Endothelial cell of umbilical vein (primary cell): ENCODE measurements around the gene TMEM126A. TPM values are rescaled to one million over a fixed set of nuclear protein-coding genes. Genes with fewer than 3 reads are reported as not detected.

ENCODE experiments used
- BruUV-seq: library from RNA; stranded (reverse); fragments of 400-500 nt; replicated peaks from 2 replicates; lab custom pipeline; 2021; lab: Mats Ljungman, UMichigan
- CTCF ChIA-PET: fragments of 300-600, 350-600 bp; sonication (Branson Sonifier 250); formaldehyde crosslinking; loops from one replicate; lab custom pipeline; 2021; ENCODE audit warnings: antibody characterized with exemption, inconsistent platforms; lab: Charles Lee
- POLR2A ChIA-PET: fragments of 300-600, 350-600 bp; sonication (Branson Sonifier 250); formaldehyde crosslinking; loops from one replicate; lab custom pipeline; 2021; ENCODE audit warnings: antibody characterized with exemption, inconsistent platforms; lab: Charles Lee
- DNase-seq: peaks from one replicate; pipeline ENCODE4 v3.0.0-alpha.2; 2011; ENCODE audit warnings: low read depth, low spot score
- FAIRE-seq: peaks from 2 replicates; lab custom pipeline; 2011; peaks lifted over from hg19 to GRCh38; lab: Jason Lieb, UNC
- H2AFZ ChIP-seq: 2 replicates; pipeline ENCODE4 v1.6.0; 2012; ENCODE audit warnings: low read depth, low read length, control low read depth, inconsistent platforms
- H3K27ac ChIP-seq: 2 replicates; pipeline ENCODE4 v1.5.1; 2011; ENCODE audit warnings: low read depth, mild to moderate bottlenecking, control low read depth, low read length, moderate library complexity; ENCODE audit not compliant: insufficient read depth
- H3K27me3 ChIP-seq, 2 experiments: 2 replicates each; pipeline versions ENCODE4 v1.6.0 to v1.6.1; 2011; ENCODE audit warnings: low read length in 2 of 2, mixed read lengths in 1 of 2; ENCODE audit not compliant: control insufficient read depth in 2 of 2, insufficient read depth in 2 of 2
- H3K36me3 ChIP-seq, 2 experiments: 2 replicates in 1 of 2; 3 replicates in 1 of 2; pipeline ENCODE4 v1.5.1; 2011; ENCODE audit warnings: low read length in 2 of 2, mild to moderate bottlenecking in 1 of 2, moderate library complexity in 1 of 2; ENCODE audit not compliant: control insufficient read depth in 2 of 2, insufficient read depth in 2 of 2; ENCODE audit errors: extremely low read depth in 1 of 2
- H3K4me1 ChIP-seq: 3 replicates; pipeline ENCODE4 v1.5.1; 2011; ENCODE audit warnings: mild to moderate bottlenecking, low read length; ENCODE audit not compliant: control insufficient read depth, insufficient read depth; ENCODE audit errors: extremely low read depth
- H3K4me2 ChIP-seq: 2 replicates; pipeline ENCODE4 v1.6.1; 2011; ENCODE audit warnings: low read length, control low read depth, mixed read lengths; ENCODE audit not compliant: insufficient read depth
- H3K4me3 ChIP-seq, 3 experiments: fragments of 200-600 bp in 1 of 3; sonication (generic), shearing (Covaris generic) in 1 of 3; replicated peaks in 1 of 3; 2 replicates each; pipeline ENCODE4 v1.5.1; 2011 to 2016; ENCODE audit warnings: control low read depth in 3 of 3, low read length in 3 of 3, mild to moderate bottlenecking in 2 of 3, inconsistent platforms in 1 of 3, low read depth in 1 of 3, moderate library complexity in 1 of 3; ENCODE audit not compliant: insufficient read depth in 1 of 3
- H3K79me2 ChIP-seq: 2 replicates; pipeline ENCODE4 v1.6.0; 2012; ENCODE audit warnings: low read length, inconsistent platforms; ENCODE audit not compliant: control insufficient read depth, insufficient read depth
- H3K9ac ChIP-seq: replicated peaks from 2 replicates; pipeline ENCODE3; 2011; ENCODE audit warnings: low read length, control low read depth; ENCODE audit not compliant: insufficient read depth; ENCODE audit errors: extremely low read depth
- H3K9me1 ChIP-seq: replicated peaks from 3 replicates; pipeline ENCODE4 v1.6.0; 2011; ENCODE audit warnings: mild to moderate bottlenecking, low read length; ENCODE audit not compliant: control insufficient read depth, insufficient read depth; ENCODE audit errors: extremely low read depth
- H3K9me3 ChIP-seq: replicated peaks from 2 replicates; pipeline ENCODE4 v1.5.1; 2012; ENCODE audit warnings: low read length, inconsistent platforms; ENCODE audit not compliant: control insufficient read depth, insufficient read depth
- H4K20me1 ChIP-seq: replicated peaks from 2 replicates; pipeline ENCODE3; 2011; ENCODE audit warnings: mild to moderate bottlenecking, low read length; ENCODE audit not compliant: control insufficient read depth, insufficient read depth; ENCODE audit errors: extremely low read depth
- EZH2 ChIP-seq: IDR thresholded peaks from 2 replicates; pipeline ENCODE4 v1.6.1; 2012; ENCODE audit warnings: borderline replicate concordance, low read depth, mild to moderate bottlenecking, moderate library complexity, low read length, inconsistent platforms; ENCODE audit not compliant: severe bottlenecking
- FOS ChIP-seq: IDR thresholded peaks from 2 replicates; pipeline ENCODE4 v1.6.1; 2011; ENCODE audit warnings: mild to moderate bottlenecking, low read length, moderate library complexity, borderline replicate concordance; ENCODE audit not compliant: insufficient read depth
- GATA2 ChIP-seq: IDR thresholded peaks from 2 replicates; pipeline ENCODE4 v1.7.0; 2011; ENCODE audit warnings: low read depth, mild to moderate bottlenecking, moderate library complexity, mixed read lengths, low read length; ENCODE audit not compliant: insufficient read length, insufficient read depth
- JUN ChIP-seq: IDR thresholded peaks from 2 replicates; pipeline ENCODE4 v1.6.1; 2011; ENCODE audit warnings: borderline replicate concordance, low read depth; ENCODE audit not compliant: insufficient read length, insufficient read depth
- MAX ChIP-seq: IDR thresholded peaks from 2 replicates; pipeline ENCODE4 v1.6.1; 2011; ENCODE audit not compliant: insufficient read depth, insufficient read length
- POLR2A ChIP-seq: IDR thresholded peaks from 2 replicates; pipeline ENCODE4 v1.6.1; 2012; ENCODE audit warnings: low read depth, mild to moderate bottlenecking, control low read depth, low read length
- dilution Hi-C: fragments of 300-500 bp; cut with MboI; formaldehyde crosslinking; loops from one replicate; pipeline ENCODE4 v1.15.0; 2019; ENCODE audit warnings: low sequenced_read_pairs; ENCODE audit not compliant: extremely low pct_ligation_motif_present
- intact Hi-C: fragments of 100-400 bp; cut with micrococcal nuclease; formaldehyde crosslinking; loops from one replicate; pipeline ENCODE4 v1.10.0; 2022
- polyA plus RNA-seq, 4 experiments: library from polyadenylated mRNA; depleted of rRNA in 3 of 4; stranded (reverse) in 3 of 4; unstranded in 1 of 4; fragments of >200 nt; gene quantifications; 2 replicates each; pipeline versions ENCODE4 v1.2.1 to v1.2.3, GENCODE V29; 2011 to 2012; ENCODE audit warnings: missing spikeins in 1 of 4
- total RNA-seq: library from RNA; stranded (reverse); gene quantifications from 2 replicates; pipeline ENCODE4 v1.2.3, GENCODE V29; 2021

The TMEM126A gene
- total and polyA plus RNA-seq, 2 donors (not counting 3 experiments of a cell fraction or from before 2014, with no cell fraction given): 35.3 to 45.8 TPM

- ChIA-PET POLR2A (interaction anchor here (1.1 kb wide), 1 partner anchor 9 kb away, joined by 3 read pairs; the partner anchor contains the start of gene TMEM126A), CTCF (no interaction called here)
- Histone ChIP-seq H3K9me1 (no peaks in the 10 kb centered on the region), H2AFZ (no peak overlapping the region), H3K27ac (no peak overlapping the region), H3K27me3 (no peaks in the 10 kb centered on the region), H3K4me1 (peaks cover 28% of the 10 kb centered on the region), H3K79me2 (peaks cover 48% of the 10 kb centered on the region), H3K4me3 (no peak overlapping the region), H3K36me3 (peaks cover 0 to 18% of the 10 kb centered on the region in 2 experiments), H3K4me2 (no peak overlapping the region), H3K9me3 (no peaks in the 10 kb centered on the region), H3K9ac (no peak overlapping the region), H4K20me1 (peaks cover 12% of the 10 kb centered on the region)
- FAIRE-seq (no peak), DNase-seq (no peak)
- dilution Hi-C loops: no loop called here
- intact Hi-C loops: no loop called here
- TF ChIP-seq GATA2: no peak
- no peak for TF ChIP-seq POLR2A
- TF ChIP-seq MAX: no peak
- BruUV-seq: no TSS peak
These were observed 9.0 kb downstream of the TMEM126A start for GRCh38 chr11:85656777-85657176.

- TF ChIP-seq POLR2A: no peak
- TF ChIP-seq FOS: no peak
- no peak for TF ChIP-seq GATA2
- no peak for TF ChIP-seq EZH2
- no peak for TF ChIP-seq JUN
- Histone ChIP-seq H3K4me3 (no peak overlapping the region), H3K79me2 (peaks cover 62% of the 10 kb centered on the region), H3K4me2 (no peak overlapping the region), H3K9ac (no peak overlapping the region), H2AFZ (no peak overlapping the region), H4K20me1 (peaks cover 20% of the 10 kb centered on the region), H3K27me3 (no peaks in the 10 kb centered on the region), H3K36me3 (peaks cover 0 to 21% of the 10 kb centered on the region in 2 experiments), H3K4me1 (peaks cover 37% of the 10 kb centered on the region), H3K27ac (no peak overlapping the region), H3K9me3 (no peaks in the 10 kb centered on the region), H3K9me1 (no peaks in the 10 kb centered on the region)
- dilution Hi-C loops (no loop called here), intact Hi-C loops (no loop called here)
- FAIRE-seq (no peak), DNase-seq (no peak)
- POLR2A ChIA-PET: interaction anchor here (1.3 kb wide), 1 partner anchor 9 kb away, joined by 3 read pairs; no protein-coding TSS in a partner anchor
- CTCF ChIA-PET: no interaction called here
- BruUV-seq: no TSS peak
These were observed 10.4 kb downstream of the TMEM126A start for GRCh38 chr11:85658180-85658579.
